ENCODE measurements around the gene ABCC6. TPM values are rescaled to one million over a fixed set of nuclear protein-coding genes. Genes with fewer than 3 reads are reported as not detected.
"Not testable (repeated sequence)": the region's sequence is repeated elsewhere in the genome, so short reads cannot be mapped to it uniquely, and the experiment has no call there.

ABCC6 gene
- total RNA-seq, 1 experiment from 2014 or later, result 0.62 TPM

DNA sequence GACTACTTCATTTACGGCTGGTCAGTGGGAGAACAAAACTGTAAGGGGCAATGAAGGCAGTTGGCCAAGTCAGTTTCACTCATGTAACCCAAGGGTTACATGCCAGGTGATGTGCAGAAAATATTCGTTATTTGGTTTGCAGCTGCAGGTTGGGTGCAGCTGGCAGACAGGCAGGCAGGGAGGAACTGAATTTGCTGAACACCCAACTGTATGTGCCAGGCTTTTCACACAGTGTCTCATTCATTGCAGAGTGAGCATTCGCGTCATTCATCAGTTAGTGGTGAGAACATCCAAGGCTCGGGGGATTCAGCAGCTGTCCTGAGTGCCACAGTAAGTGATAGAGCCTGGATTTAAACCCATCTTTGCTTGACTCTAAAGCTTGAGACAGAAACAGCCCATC is 59.7 kb downstream of the ABCC6 start:
- no peak for DNase-seq (ENCODE audit: extremely low read depth, low read depth)

DNA sequence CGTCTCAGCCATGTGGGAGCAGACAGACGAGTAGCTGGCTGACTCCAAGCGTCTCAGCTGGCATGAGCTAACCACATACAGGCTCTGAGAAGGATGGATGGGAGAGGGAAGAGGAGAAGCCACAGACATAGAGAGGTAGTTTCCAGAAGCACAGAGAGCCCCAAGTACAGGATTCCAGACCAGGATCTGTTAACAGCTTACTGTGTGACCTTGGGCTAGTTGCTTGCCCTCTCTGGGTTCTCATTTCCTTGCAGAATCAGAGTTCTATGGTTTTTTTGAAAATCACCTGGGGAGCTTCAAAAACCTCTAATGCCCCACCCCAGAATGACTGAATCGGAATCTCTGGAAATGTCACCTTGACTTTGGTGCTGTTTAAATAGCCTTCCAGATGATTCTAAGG is 60.2 kb downstream of the ABCC6 start:
- DNase-seq (ENCODE audit: extremely low read depth, low read depth), result no peak

DNA sequence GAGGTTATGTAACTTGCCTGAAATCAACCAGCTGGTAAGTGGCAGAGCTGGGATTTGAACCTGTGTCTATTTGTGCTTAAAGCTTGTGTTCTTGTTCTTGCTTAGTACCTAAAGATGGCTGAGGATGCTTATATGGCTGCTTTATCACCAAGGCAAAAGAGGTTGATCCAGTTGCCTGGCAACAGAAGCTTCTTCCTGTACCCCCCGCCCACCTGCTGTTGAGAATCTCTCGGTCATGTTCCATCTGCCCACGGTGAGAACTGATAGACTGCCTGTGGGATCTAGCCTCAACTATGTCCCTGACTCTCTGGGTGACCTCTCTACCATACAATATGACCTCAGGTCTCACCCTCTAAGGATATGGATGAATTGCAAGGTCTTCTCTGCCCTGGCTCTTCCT is 60.7 kb downstream of the ABCC6 start:
- no peak for DNase-seq (ENCODE audit: extremely low read depth, low read depth)

DNA sequence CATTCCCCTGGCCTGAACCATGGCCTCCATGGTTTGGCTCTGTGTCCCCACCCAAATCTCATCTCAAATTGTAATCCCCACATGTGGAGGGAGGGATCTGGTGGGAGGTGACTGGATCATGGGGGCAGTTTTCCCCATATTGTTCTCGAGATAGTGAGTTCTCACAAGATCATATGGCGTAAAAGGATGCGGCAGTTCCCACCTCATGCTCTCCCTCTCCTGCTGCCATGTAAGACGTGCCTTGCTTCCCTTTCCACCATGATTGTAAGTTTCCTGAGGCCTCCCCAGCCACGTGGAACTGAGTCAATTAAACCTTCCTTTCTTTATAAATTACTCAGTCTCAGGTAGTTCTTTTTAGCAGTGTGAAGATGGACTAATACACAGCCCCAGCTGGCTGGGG is 61.5 kb downstream of the ABCC6 start:
- not testable (repeated sequence) for DNase-seq (ENCODE audit: extremely low read depth, low read depth)

DNA sequence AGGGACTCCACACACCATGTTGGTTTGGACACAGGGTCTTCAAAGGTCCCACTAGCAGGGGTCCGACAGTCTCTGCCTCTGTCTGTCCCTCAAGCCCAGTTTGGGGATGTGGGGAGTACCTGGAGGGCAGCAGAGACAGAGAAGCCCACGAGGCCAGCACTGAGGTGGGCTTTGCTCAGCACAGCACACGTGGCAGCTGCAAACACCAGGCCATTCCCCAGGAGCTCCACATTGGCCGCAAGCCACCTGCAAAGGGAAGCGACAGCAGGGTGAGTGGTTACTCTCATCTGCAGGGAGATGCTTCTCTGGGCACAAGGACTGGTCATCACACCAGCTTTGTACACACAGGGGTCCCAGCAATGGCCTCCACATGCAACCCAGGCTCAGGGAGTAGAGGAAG is 62.0 kb downstream of the ABCC6 start:
- no peak for DNase-seq (ENCODE audit: extremely low read depth, low read depth)

DNA sequence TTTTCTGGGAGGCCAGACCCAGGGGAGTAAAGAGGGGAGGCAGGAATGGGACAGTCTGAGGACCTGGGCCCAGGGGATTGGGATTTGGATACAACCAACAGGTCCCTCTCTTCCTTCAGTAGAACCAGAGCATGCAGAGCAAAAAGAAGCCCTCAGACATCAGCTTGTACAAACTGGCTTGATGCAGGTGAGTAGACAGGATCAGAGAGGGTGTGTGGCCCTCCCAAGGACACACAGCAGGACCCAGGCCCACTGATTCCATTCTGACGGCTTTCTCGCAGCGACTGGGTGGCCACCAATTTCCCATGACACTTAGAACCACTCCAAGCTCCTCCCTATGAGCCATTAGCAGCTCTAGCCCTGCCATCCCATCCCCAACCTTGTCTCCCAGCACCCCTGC is 63.6 kb downstream of the ABCC6 start:
- DNase-seq (ENCODE audit: extremely low read depth, low read depth), result no peak

DNA sequence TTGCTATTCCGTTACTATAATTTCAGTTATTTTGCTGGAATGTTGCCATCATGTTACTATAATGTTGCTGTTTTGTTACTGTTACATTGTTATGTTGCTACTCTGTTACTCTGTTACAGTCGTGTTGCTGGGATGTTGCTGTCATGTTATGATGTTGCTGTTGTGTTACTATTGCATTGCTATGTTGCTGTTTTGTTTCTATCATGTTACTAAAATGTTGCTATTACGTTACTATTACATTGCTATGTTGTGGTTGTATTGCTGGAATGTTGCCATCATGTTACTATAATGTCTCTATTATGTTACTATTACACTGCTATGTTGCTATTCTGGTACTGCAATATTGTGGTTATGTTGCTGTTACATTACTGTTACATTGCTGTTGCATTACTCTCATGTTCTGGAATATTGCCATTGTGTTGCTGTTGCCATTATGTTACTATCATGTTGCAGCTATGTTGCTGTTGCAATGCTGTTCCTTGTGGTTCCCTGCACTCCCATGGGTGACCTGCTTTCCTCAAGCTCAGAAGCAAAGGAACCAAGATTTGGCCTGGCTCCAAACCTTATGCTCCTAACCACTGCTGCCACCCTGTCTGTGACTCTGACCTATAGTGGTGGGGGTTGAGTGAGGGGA is 64.4 kb downstream of the ABCC6 start:
- peak; percentile 9 for DNase-seq (ENCODE audit: extremely low read depth, low read depth)

DNA sequence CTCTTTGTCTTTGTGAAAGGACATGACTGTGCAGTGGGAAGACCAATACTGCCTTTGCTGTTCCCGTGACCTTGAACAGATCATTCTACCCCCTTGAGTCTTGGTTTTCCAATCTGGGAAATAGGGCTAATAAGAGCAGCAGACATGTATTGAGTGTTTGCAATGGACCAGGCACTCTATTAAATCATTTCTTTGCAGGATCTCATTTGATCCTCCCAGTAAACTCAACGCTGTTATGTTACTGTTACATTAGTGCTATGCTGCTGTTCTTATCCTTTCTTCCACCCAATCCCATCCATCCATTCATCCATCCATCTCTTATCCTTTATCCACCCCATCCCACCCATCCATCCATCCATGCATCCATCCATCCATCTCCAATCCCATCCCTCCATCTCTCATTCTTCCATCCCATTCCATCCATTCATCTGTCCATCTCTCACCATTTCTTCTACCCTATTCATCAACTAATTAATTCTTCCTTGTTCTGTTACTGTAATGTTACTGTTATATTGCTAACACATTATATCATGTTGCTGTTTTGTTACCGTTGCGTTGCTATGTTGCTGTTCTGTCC is 65.1 kb downstream of the ABCC6 start:
- DNase-seq (ENCODE audit: extremely low read depth, low read depth), result no peak

DNA sequence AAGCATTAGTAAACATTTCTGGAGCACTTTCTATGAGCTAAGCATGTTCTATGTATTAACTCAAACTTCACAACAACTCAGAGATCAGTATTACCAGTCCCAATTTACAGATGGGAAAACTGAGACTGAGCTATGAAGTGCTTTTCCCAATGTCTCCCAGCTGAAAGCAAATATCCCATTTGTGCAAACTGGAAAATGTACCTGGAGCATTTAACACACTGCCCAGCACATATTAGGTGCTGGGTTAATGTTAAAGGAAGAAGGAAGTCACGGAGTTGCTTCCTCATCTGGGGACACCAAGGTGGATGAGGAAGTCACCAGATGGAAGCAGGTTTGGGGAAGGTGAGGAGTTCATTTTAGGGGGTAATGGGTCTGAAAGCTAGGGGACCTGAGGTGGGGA is 66.1 kb downstream of the ABCC6 start:
- no peak for DNase-seq (ENCODE audit: extremely low read depth, low read depth)

DNA sequence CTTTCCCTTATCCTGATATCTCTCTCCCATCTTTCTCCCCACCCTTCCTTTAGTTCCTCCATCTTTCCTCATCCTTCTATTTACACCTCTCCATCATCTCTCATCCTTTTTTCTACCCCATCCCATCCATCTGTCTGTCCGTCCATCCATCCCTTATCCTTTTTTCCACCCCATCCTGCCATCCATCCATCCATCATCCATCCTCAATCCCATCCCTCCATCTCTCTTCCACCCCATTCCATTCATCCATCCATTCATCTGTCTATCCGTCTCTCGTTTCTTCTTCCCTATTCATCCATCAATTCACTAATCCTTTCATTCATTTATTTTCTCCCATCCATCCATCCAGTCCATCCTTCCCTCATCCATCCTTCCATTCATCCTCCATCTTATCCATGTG is 68.1 kb downstream of the ABCC6 start:
- DNase-seq (ENCODE audit: extremely low read depth, low read depth), result no peak

DNA sequence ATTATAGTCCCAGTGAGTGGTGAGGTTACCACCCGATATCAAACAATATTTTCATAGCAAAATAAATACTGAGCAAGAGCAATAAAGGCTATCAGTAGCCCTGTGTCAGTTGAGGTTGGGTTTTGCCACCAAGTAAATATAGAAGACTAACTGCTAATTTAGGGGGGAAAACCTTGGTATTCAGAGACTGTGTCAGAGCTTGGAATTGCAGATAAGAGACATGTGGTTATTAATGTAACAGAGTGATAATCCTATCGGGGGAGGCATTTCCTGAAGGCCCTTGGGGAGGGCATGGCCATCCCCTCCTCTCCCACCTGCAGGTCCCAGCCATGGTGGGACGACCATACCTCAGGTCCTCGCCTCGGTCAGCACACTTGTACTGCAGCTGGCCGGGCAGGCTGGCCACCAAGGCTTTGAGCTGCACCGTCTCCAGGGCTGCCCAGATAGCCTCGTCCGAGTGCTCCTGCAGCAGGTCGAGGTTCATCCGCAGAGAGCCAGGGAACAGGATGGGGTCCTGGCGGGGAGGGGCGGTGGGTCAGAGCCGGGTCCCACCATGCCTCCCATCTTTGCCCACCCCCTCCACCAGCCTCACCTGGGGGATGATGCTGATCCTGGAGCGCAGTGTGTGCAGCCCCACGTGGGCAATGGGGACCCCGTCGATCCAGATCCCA is 68.9 kb downstream of the ABCC6 start:
- no peak for DNase-seq (ENCODE audit: extremely low read depth, low read depth)

DNA sequence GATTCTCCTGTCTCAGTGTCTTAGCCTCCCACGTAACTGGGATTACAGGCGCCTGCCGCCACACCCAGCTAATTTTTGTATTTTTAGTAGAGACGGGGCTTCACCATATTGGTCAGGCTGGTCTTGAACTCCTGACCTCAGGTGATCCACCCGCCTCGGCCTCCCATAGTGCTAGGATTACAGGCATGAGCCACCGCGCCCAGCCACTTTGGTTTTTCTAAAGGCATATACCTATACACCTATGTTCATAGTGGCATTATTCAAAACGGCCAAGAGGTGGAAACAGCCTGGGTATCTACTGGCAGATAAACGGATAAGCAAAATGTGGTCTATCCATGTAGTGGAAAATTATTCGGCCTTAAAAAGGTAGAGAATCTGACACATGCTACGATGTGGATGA is 70.3 kb downstream of the ABCC6 start:
- DNase-seq (ENCODE audit: extremely low read depth, low read depth), result not testable (repeated sequence)

DNA sequence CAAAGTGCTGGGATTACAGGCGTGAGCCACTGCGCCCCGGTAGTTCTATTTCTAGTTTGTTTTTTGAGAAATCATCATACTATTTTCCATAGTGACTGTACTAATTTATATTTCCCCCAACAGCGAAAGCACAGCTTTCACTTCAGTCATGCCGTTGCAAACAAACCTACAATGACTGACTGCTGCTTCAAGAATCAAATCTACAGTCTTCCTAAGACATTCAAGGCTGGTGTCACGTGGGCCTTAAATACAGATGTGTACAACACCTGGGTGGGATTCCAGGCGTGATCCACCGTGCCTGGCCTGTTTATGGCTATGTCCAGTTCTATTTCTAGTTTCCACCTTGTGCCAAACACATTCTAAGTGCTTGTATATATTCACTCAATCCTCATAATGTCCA is 72.0 kb downstream of the ABCC6 start:
- no peak for DNase-seq (ENCODE audit: extremely low read depth, low read depth)

DNA sequence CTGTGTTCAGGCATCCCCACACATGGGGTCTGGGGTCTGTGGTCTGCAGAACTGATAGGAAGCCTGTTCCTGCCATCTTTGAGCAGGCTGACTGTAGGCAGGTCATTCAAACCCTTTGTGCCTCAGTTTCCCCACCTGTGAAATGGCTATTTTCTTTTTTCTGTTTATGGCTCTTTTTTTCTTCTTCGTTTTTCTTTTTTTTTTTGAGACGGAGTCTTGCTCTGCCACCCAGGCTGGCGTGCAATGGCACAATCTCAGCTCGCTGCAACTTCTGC is 72.5 kb downstream of the ABCC6 start:
- no peak for DNase-seq (ENCODE audit: extremely low read depth, low read depth)

DNA sequence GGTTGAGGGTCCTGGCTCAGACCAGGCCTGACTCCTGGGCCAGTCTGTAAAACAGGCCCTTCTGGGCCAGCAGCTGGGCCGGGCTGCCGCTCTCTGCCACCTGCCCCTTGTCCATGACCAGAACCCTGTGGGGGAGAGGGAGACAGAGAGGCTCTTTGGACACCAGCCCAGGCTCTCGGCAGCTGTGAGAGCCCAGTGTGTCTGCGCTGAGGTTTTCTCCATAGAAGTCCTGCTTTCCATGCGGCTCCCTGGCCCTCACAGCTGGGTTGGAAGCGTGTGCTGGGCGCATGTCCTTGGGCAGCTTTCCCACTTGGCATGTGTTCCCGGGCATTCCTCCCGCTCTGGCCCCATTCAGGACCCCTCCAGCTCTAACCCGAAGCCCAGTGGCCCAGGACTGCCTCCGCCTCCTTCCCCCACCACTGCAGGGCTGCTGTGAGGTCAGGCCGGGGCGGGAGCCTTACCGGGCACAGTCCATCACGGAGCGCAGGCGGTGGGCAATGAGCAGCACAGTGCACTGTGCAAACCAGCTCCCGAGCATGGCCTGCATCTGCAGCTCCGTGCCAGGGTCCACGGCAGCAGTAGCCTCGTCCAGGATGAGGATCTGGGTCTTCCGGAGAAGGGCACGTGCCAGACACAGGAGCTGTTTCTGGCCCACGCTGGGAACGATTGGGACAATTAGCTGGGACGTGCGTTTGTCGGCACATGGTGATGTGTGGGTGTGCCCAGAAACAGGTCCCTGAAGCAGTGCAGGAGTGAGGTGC is 73.0 kb downstream of the ABCC6 start:
- no peak for DNase-seq (ENCODE audit: extremely low read depth, low read depth)

DNA sequence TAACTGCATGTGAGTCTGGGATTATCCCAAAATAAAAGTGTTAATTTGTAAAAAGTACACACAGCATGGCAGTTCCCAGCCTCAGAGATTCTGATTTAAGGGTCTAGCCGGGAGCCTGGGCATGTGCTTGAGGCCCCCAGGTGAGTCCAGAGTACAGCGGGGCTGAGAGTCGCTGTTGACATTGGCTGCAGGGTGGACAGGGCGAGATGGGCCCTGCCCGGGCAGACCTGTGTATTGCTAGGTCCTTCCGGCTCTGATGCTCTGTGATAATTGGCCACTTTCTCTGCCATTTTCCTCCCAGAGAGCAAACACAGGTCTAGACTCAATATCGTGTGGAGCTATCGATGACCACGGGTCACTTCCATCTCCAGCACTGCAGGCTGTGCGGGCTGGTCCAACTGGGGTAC is 73.6 kb downstream of the ABCC6 start:
- no peak for DNase-seq (ENCODE audit: extremely low read depth, low read depth)

DNA sequence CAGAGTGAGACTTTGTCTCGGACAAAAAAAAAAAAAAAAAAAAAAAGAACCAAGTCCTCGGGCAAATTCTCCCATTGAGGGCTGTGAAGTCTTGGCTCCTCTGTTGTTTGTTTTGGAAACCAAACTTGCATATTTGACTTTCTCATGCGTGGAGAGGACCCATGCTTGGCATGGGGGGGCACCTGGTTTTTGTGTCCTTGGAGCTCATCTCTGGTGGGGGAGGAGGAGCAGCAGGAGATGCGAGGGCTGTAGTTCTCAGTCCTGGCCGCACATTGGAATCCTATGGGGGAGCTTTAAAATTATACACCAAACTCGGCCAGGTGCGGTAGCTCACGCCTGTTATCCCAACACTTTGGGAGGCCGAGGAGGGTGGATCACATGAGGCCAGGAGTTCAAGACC is 74.5 kb downstream of the ABCC6 start:
- no peak for DNase-seq (ENCODE audit: extremely low read depth, low read depth)

DNA sequence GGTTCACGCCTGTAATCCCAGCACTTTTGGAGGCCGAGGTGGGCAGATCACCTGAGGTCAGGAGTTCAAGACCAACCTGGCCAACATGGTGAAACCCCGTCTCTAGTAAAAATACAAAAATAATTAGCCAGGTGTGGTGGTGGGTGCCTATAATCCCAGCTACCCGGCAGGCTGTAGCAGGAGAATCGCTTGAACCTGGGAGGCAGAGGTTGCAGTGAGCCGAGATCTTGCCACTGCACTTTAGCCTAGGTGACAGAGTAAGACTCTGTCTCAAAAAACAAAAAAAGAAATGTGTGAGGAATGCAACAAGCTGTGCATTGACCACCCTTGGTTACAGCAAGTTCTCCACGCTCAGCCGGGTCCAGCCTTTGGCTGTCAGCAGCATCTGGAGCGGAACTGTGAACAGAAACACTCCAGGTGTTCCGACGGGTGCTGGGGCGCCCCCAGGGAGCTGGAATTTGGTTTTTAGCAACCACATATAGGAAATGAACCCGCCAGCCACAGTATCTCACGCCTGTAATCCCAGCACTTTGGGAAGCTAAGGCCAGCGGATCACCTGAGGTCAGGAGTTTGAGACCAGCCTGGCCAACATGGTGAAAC is 75.2 kb downstream of the ABCC6 start:
- DNase-seq (ENCODE audit: extremely low read depth, low read depth), result not testable (repeated sequence)

DNA sequence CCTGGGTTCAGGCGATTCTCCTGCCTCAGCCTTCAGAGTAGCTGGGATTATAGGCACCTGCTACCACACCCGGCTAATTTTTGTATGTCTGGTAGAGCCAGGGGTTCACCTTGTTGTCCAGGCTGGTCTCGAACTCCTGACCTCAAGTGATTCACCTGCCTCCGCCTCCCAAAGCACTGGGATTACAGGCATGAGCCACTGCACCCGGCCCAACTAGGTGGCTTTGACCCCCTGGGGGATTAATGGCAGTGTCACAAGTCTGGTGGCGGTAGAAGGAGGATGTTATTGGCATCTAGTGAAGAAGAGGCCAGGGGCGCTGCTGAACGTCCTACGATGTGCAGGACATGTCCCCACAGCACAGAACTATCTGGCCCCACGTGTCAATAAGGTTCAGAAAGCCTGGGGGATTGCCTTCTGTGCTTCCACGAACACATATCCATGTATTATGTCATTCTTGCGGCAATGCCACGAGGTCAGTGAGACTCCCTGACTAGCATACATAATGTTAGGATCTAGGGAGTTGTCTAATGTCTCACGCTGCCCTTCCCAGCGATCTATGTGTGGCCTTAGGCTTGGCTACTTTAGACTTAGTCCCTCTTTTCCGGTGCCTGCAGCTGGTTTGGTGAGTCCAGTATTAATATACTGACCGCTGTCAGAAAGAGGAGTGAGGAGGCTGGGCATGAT is 75.8 kb downstream of the ABCC6 start:
- no peak for DNase-seq (ENCODE audit: extremely low read depth, low read depth)

DNA sequence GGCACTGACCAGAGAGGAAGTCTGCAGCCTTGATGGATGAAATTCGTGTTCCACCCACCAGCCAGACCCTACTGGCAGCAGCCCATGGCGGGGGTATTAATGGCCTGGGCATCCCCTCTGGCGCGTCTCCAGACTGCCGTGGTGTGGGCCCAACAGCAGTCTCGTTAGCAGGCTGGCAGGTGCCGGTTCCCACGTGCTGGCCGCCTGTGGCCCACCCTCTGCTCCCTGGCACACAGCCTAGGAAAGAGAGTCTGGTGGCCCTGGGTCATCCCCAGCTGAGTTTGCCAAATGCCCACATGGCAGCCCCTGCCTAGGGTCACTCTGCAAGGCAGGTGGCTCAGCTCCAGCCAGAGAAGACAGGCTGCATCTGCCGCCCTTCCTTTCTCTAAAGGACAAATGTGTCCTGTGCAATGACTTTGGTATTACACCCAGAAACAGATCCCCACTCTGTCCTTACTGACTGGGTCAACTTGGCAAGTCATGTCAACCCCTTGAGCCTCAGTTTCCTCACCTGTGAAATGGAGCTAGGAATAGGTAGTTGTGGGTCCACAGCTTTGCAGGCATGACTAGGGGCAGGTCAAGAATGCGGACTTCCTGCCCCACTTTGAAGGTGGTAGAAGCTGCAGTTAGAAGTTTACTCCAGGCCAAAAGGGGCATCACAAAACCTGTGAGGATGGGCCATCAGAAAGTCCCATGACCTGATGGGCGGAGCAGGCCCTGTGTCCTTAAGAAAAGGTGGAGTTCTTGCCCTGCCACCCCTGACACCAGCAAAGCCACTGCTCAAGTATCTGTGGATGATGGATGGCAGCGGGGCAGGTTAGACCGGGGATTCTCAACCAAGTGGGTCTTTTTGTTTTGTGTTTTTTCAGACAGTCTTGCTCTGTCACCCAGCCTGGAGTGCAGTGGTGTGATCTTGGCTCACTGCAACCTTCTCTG is 76.6 kb downstream of the ABCC6 start:
- DNase-seq (ENCODE audit: extremely low read depth, low read depth), result no peak
